ENCODE data around the gene OSBPL9.
"Not testable (repeated sequence)": the region's sequence is repeated elsewhere in the genome, so short reads cannot be mapped to it uniquely, and the experiment has no call there.

The OSBPL9 gene

DNA sequence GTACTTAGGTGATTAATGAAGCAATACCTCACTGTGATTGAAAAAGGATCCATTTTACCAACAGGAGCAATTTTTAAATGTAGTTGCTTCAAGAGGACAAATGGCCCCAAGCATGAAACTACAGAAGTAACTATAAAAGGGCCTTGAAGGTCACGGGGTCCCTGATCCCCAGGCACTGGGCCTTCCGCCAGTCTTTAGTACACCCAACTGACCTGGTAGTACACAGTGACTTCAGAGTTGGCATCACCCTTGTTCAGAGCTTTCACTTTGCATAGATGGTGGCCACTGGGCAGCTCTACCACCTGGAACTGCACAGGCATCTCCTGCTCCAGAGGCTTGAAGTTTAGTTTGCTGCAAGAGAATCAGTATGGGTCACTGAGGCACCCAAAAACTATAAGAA is 177.4 kb downstream of the OSBPL9 start:
- no peak for DNase-seq

GRCh38 chr1:51794868-51795267 is 178.0 kb downstream of the OSBPL9 start:
- no peak for DNase-seq

DNA sequence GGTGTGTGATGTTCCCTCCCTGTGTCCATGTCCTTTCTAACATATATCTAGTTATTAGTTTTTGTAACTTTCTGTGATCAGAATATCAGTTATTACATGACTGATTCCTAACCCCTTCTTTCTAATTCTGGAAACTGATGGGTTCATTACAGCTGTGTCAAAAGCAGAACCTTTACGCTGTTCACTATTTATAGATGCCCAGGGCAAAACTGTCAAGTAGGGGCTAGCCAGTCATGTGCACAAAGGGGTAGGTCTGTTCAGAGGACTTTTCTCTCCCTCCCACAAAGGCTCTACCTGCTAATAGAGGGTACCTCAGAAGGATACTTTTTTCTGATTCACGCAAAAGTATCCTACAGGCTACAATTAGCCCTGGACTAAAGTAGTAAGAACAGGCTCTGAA is 182.5 kb downstream of the OSBPL9 start:
- no peak for DNase-seq

DNA sequence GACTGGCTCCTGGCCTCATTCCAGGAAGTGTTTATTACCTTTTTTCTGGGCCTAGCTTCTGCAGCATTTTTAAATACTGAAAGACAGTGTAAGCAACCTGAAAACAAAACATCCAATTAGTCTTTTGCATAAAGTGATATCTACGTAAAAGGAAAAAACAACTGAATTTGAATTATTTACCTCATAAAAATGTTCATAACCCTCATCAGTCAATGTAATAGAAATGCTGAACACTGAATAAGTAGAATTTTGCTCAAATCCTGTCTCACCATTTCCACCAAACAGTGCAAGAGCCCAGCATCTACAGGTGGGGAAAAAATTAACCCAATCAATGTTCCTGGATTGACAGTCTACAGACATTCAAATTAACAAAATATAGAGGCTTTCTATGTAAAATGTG is 197.6 kb downstream of the OSBPL9 start:
- DNase-seq, result no peak

DNA sequence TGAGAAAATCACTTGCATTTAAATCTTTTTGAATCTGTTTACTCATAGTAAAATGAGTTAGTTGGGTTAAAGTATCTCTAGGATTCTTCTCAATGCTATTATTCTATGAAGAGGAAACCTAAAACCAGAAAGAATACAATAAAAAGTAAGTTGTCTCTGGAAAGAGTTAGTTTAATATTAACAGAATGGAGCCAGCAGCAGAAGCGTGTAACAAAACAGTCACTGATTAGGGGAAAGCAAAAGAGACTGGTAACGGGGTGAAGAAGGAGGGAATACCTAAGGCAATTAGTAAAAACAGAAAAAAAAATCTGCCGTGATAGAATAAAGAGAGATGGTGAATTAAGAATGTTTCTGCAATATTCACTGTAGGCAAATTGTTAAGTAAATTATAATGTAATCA is 201.6 kb downstream of the OSBPL9 start:
- no peak for DNase-seq

GRCh38 chr1:51819021-51819420 is 202.1 kb downstream of the OSBPL9 start:
- not testable (repeated sequence) for DNase-seq

DNA sequence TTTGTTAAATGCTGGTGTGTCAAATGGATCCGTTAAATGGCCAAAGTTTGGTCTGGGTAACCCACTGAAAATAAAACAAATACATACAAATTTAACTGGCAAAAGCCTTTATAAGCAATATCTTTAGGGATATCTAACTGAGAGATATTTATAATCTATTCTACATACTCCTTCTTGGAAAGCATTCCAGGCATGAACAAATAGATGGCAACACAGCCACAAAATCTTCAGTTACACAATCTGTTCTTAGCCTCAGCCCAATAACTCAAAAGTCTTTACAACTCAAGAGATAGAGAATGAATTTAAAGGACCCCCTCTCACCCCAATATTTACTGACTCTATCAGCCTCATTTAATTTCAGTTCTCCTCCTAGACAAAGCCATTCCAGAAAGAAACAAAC is 202.9 kb downstream of the OSBPL9 start:
- DNase-seq, result peak; percentile 8

GRCh38 chr1:51829058-51829457 is 212.2 kb downstream of the OSBPL9 start:
- DNase-seq, result no peak

- no peak for DNase-seq
Measured at GRCh38 chr1:51833700-51834099, 216.8 kb downstream of the OSBPL9 start.

- no peak for DNase-seq
Measured at GRCh38 chr1:51837243-51837642, 220.4 kb downstream of the OSBPL9 start.
